ENCODE measurements around the gene ARID1B.

GRCh38 chr6:157228426-157229131 lies 451.4 kb downstream of the ARID1B start:
- TF ChIP-seq EGR1 (IDR thresholded peaks at IDR 0.05; ENCODE audit: low read depth in 2 of 2), result no peak
- TF ChIP-seq GABPA (IDR thresholded peaks at IDR 0.05 in 1 of 2, conservative IDR thresholded peaks at IDR 0.05 in 1 of 2), result no peak
- no peak for TF ChIP-seq CTCF (IDR thresholded peaks at IDR 0.05; ENCODE audit: low read depth, low read length, missing input control)
- no peak for TF ChIP-seq JUND (IDR thresholded peaks at IDR 0.05)
- no peak for TF ChIP-seq RAD21 (IDR thresholded peaks at IDR 0.05)
- no peak for TF ChIP-seq MAX (IDR thresholded peaks at IDR 0.05)
- no peak for TF ChIP-seq SP1 (IDR thresholded peaks at IDR 0.05)
- TF ChIP-seq TAF1 (conservative IDR thresholded peaks at IDR 0.05), result no peak
- TF ChIP-seq REST (IDR thresholded peaks at IDR 0.05), result no peak
- TF ChIP-seq RXRA (IDR thresholded peaks at IDR 0.05), result no peak
- TF ChIP-seq ATF3 (IDR thresholded peaks at IDR 0.05), result no peak
- TF ChIP-seq YY1 (IDR thresholded peaks at IDR 0.05), result no peak
- TF ChIP-seq HNF4A (conservative IDR thresholded peaks at IDR 0.05), result no peak
- no peak for TF ChIP-seq FOXA1 (IDR thresholded peaks at IDR 0.05)

Measured in liver (tissue), 3 donors.